Bronchial epithelial cell (primary cell): Measurements from ENCODE around the gene CACNA1H. TPM values are rescaled to one million over a fixed set of nuclear protein-coding genes. Genes with fewer than 3 reads are reported as not detected.
A peak's percentile ranks its signal among the peaks of the same experiment; 100 is the strongest.
"Not testable (repeated sequence)": the region's sequence is repeated elsewhere in the genome, so short reads cannot be mapped to it uniquely, and the experiment has no call there.

ENCODE experiments used
- DNase-seq: peaks from one replicate; pipeline ENCODE4 v3.0.0-alpha.2; 2010; ENCODE audit warnings: low read depth
- FAIRE-seq: peaks from 2 replicates; lab custom pipeline; 2011; peaks lifted over from hg19 to GRCh38; lab: Jason Lieb, UNC
- H3K27me3 ChIP-seq: 2 replicates; pipeline ENCODE4 v1.5.1; 2011; ENCODE audit warnings: low read length; ENCODE audit not compliant: control insufficient read depth, insufficient read depth
- H3K36me3 ChIP-seq: 2 replicates; pipeline ENCODE4 v1.5.1; 2011; ENCODE audit warnings: low read length; ENCODE audit not compliant: control insufficient read depth, insufficient read depth
- H3K4me3 ChIP-seq: 2 replicates; pipeline ENCODE4 v1.5.1; 2011; ENCODE audit warnings: mild to moderate bottlenecking, low read depth, low read length, control low read depth
- total RNA-seq: library from RNA; depleted of rRNA; stranded (reverse); fragments of >200 nt; gene quantifications from 2 replicates; pipeline ENCODE4 v1.2.1, GENCODE V29; 2014
- TF ChIP-seq, protein P1 (sequence below): IDR thresholded peaks from 2 replicates; pipeline ENCODE4 v1.5.1; 2011; ENCODE audit warnings: mild to moderate bottlenecking, moderate library complexity, low read length, control low read depth, inconsistent platforms; ENCODE audit not compliant: insufficient read depth, severe bottlenecking

The CACNA1H gene
- total RNA-seq, 1 donor from 2014 or later: not detected

- TF ChIP-seq, protein P1, sequence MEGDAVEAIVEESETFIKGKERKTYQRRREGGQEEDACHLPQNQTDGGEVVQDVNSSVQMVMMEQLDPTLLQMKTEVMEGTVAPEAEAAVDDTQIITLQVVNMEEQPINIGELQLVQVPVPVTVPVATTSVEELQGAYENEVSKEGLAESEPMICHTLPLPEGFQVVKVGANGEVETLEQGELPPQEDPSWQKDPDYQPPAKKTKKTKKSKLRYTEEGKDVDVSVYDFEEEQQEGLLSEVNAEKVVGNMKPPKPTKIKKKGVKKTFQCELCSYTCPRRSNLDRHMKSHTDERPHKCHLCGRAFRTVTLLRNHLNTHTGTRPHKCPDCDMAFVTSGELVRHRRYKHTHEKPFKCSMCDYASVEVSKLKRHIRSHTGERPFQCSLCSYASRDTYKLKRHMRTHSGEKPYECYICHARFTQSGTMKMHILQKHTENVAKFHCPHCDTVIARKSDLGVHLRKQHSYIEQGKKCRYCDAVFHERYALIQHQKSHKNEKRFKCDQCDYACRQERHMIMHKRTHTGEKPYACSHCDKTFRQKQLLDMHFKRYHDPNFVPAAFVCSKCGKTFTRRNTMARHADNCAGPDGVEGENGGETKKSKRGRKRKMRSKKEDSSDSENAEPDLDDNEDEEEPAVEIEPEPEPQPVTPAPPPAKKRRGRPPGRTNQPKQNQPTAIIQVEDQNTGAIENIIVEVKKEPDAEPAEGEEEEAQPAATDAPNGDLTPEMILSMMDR: no peak
- DNase-seq (no peak), FAIRE-seq (no peak)
- H3K36me3 ChIP-seq: no peaks in the 10 kb centered on the region
- H3K27me3 ChIP-seq: no peaks in the 10 kb centered on the region
- no peak overlapping the region for H3K4me3 ChIP-seq
Measured at GRCh38 chr16:1223355-1224214, 70.7 kb downstream of the CACNA1H start.

DNA sequence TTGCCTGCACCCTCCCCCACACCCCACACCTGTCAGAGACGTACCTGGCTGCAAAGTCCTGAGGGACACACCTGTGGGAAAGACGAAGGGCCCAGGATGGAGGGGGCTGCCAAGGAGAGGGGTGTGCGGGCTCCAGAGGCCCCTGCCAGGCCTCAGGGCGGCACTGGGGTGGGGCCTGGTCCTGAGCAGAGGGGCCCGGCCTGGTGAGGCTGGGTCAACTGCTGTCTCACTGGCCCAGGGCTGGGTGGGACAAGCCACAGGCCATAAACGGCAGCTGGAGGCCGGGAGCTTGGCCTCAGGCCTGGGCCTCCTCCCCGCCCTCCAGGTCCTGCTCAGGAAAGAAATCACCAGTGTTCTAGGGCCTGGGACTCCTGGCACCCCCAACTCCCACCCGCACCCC is 71.7 kb downstream of the CACNA1H start:
- no peaks in the 10 kb centered on the region for H3K27me3 ChIP-seq
- DNase-seq (no peak), FAIRE-seq (no peak)
- no peaks in the 10 kb centered on the region for H3K36me3 ChIP-seq
- H3K4me3 ChIP-seq: no peak overlapping the region
- TF ChIP-seq, protein P1: no peak

- TF ChIP-seq, protein P1: no peak
- DNase-seq (no peak), FAIRE-seq (no peak)
- no peaks in the 10 kb centered on the region for H3K27me3 ChIP-seq
- H3K4me3 ChIP-seq: no peak within 1 kb of the TSS
- no peaks in the 10 kb centered on the region for H3K36me3 ChIP-seq
Measured at GRCh38 chr16:1225051-1225451, 72.1 kb downstream of the CACNA1H start, which contains the start of gene TPSG1. Gene TPSG1, minus strand, starts transcription at chr16:1225268. Its CDS starts 16 bp downstream, at chr16:1225252.

GRCh38 chr16:1225728-1226311 is 72.9 kb downstream of the CACNA1H start:
- not testable (repeated sequence) for DNase-seq, H3K36me3 ChIP-seq, FAIRE-seq, H3K4me3 ChIP-seq, H3K27me3 ChIP-seq

- peak; percentile 81 for FAIRE-seq
- not testable (repeated sequence) for H3K36me3 ChIP-seq, H3K4me3 ChIP-seq, H3K27me3 ChIP-seq, DNase-seq
Measured at GRCh38 chr16:1226692-1227091, 73.8 kb downstream of the CACNA1H start.

GRCh38 chr16:1228227-1228626 is 75.3 kb downstream of the CACNA1H start:
- H3K4me3 ChIP-seq, H3K36me3 ChIP-seq, H3K27me3 ChIP-seq, DNase-seq, FAIRE-seq: not testable (repeated sequence)

- FAIRE-seq, H3K36me3 ChIP-seq, H3K4me3 ChIP-seq, DNase-seq, H3K27me3 ChIP-seq: not testable (repeated sequence)
Measured at GRCh38 chr16:1229476-1229875, 76.6 kb downstream of the CACNA1H start.

DNA sequence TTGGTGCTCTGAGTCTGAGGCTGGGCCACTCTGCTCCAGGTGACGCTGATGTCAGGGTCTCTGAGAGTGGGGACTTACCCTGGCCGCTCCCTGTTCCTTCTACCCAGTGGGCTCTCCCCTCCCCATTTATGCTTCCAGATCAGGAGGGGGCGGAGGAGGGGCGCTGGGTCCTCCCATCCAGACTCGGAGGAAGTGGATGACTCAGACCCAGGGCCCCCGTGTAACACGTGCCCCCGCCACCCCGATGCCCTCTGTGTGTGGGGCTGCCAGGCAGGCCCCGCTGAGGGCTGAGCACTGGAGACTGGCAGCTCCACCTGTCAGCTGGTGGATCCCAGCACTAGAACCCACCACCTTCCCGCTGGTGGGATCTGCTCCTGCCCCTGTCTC is 77.2 kb downstream of the CACNA1H start, which contains the start of gene TPSB2:
TSS of gene TPSB2 (minus strand) at position 101 of the 387 bp plus-strand sequence. CDS start 233 bp downstream, outside the sequence.
- not testable (repeated sequence) for H3K27me3 ChIP-seq, H3K36me3 ChIP-seq, FAIRE-seq, DNase-seq, H3K4me3 ChIP-seq

- not testable (repeated sequence) for H3K27me3 ChIP-seq, H3K36me3 ChIP-seq, DNase-seq, FAIRE-seq, H3K4me3 ChIP-seq
Measured at GRCh38 chr16:1230471-1231212, 77.7 kb downstream of the CACNA1H start.

- not testable (repeated sequence) for DNase-seq, FAIRE-seq, H3K27me3 ChIP-seq, H3K36me3 ChIP-seq, H3K4me3 ChIP-seq
Measured at GRCh38 chr16:1231301-1231700, 78.4 kb downstream of the CACNA1H start.
